SH-SY5Y (cell line): ENCODE data around the gene DIO1.

ENCODE experiments used
- GATA2 ChIP-seq: IDR thresholded peaks from 2 replicates; pipeline ENCODE4 v1.6.1; 2011; ENCODE audit warnings: mild to moderate bottlenecking, low read depth, low read length
- GATA3 ChIP-seq: IDR thresholded peaks from 2 replicates; pipeline ENCODE4 v1.6.1; 2011; ENCODE audit warnings: low read depth, mild to moderate bottlenecking, low read length, moderate library complexity

GRCh38 chr1:53956308-53957168, 62.6 kb downstream of the DIO1 start:
- no peak for TF ChIP-seq GATA3
- no peak for TF ChIP-seq GATA2
